GM18505 (cell line): ENCODE measurements around the gene EDN2.

ENCODE experiments used
- ATAC-seq: cut with Tn5 transposase; IDR thresholded peaks from one replicate; pipeline ENCODE4 v1.9.1; 2021; ENCODE audit not compliant: unreplicated experiment
- POLR2A ChIP-seq: IDR thresholded peaks from 4 replicates; pipeline ENCODE4 v1.6.1; 2011; ENCODE audit warnings: borderline replicate concordance; ENCODE audit not compliant: insufficient read depth, insufficient read length; ENCODE audit errors: extremely low read depth

EDN2 gene

GRCh38 chr1:41511239-41511540 lies 26.7 kb upstream of the EDN2 start:
- no peak for TF ChIP-seq POLR2A
- no peak for ATAC-seq

- no peak for TF ChIP-seq POLR2A
- ATAC-seq, result no peak
Measured at GRCh38 chr1:41510531-41511238, 26.2 kb upstream of the EDN2 start.

- no peak for TF ChIP-seq POLR2A
- ATAC-seq, result no peak
Measured at GRCh38 chr1:41509270-41509671, 24.8 kb upstream of the EDN2 start.

GRCh38 chr1:41508290-41508689 lies 23.8 kb upstream of the EDN2 start:
- no peak for ATAC-seq
- no peak for TF ChIP-seq POLR2A

- ATAC-seq, result no peak
- no peak for TF ChIP-seq POLR2A
Measured at GRCh38 chr1:41507836-41508235, 23.4 kb upstream of the EDN2 start.

- no peak for TF ChIP-seq POLR2A
- no peak for ATAC-seq
Measured at GRCh38 chr1:41507110-41507720, 22.7 kb upstream of the EDN2 start.

- no peak for TF ChIP-seq POLR2A
- ATAC-seq, result no peak
Measured at GRCh38 chr1:41504114-41505035, 19.9 kb upstream of the EDN2 start.

- ATAC-seq, result no peak
- TF ChIP-seq POLR2A, result no peak
Measured at GRCh38 chr1:41503538-41504113, 19.1 kb upstream of the EDN2 start.

- ATAC-seq, result no peak
- TF ChIP-seq POLR2A, result no peak
Measured at GRCh38 chr1:41502912-41503311, 18.4 kb upstream of the EDN2 start.

GRCh38 chr1:41501581-41501980 lies 17.1 kb upstream of the EDN2 start:
- TF ChIP-seq POLR2A, result no peak

GRCh38 chr1:41500781-41501518 lies 16.5 kb upstream of the EDN2 start:
- no peak for TF ChIP-seq POLR2A
- no peak for ATAC-seq

More at GRCh38 chr1:41501581-41501980, 17.1 kb upstream of the EDN2 start:
- ATAC-seq, result no peak

GRCh38 chr1:41500378-41500777 lies 15.9 kb upstream of the EDN2 start:
- no peak for TF ChIP-seq POLR2A
- ATAC-seq, result no peak

GRCh38 chr1:41499591-41499990 lies 15.1 kb upstream of the EDN2 start:
- no peak for TF ChIP-seq POLR2A
- ATAC-seq, result no peak
